CD14-positive monocyte (primary cell): Measurements from ENCODE around the gene CD200. TPM values are rescaled to one million over a fixed set of nuclear protein-coding genes. Genes with fewer than 3 reads are reported as not detected.

Experiments
- DNase-seq, 3 donors: peaks; one replicate each; pipeline ENCODE4 v3.0.0-alpha.2; 2011 to 2022
- H2AFZ ChIP-seq: 2 replicates; pipeline ENCODE4 v1.6.0; 2012; ENCODE audit warnings: mild to moderate bottlenecking, low read depth, low read length, inconsistent platforms; ENCODE audit not compliant: insufficient read depth, poor library complexity, severe bottlenecking
- H3K27ac ChIP-seq, 2 donors: 1 replicate in 1 of 2; 2 replicates in 1 of 2; pipeline ENCODE4 v1.5.1; 2012 to 2013; ENCODE audit warnings: low read length in 2 of 2, control low read depth in 1 of 2, inconsistent platforms in 1 of 2, low read depth in 1 of 2, mild to moderate bottlenecking in 1 of 2
- H3K27me3 ChIP-seq, 2 donors: one replicate each; pipeline versions ENCODE4 v1.6.0 to v1.6.1; 2011 to 2013; ENCODE audit warnings: low read length in 2 of 2; ENCODE audit not compliant: control insufficient read depth in 2 of 2, insufficient read depth in 2 of 2
- H3K36me3 ChIP-seq, 2 donors: replicated peaks in 1 of 2; 1 replicate in 1 of 2; 2 replicates in 1 of 2; pipeline versions ENCODE4 v1.5.1 to v1.6.1; 2012 to 2013; ENCODE audit warnings: low read length in 2 of 2, control low read depth in 1 of 2, inconsistent platforms in 1 of 2, mild to moderate bottlenecking in 1 of 2; ENCODE audit not compliant: insufficient read depth in 2 of 2, control insufficient read depth in 1 of 2
- H3K4me1 ChIP-seq, 2 donors: 1 replicate in 1 of 2; 2 replicates in 1 of 2; pipeline versions ENCODE4 v1.5.1 to v1.6.1; 2012 to 2013; ENCODE audit warnings: low read length in 2 of 2, control low read depth in 1 of 2, inconsistent platforms in 1 of 2, mild to moderate bottlenecking in 1 of 2, moderate library complexity in 1 of 2; ENCODE audit not compliant: insufficient read depth in 2 of 2, control insufficient read depth in 1 of 2
- H3K4me2 ChIP-seq: replicated peaks from 2 replicates; pipeline ENCODE3; 2012; ENCODE audit warnings: low read length, moderate library complexity, mild to moderate bottlenecking; ENCODE audit not compliant: poor library complexity, severe bottlenecking; ENCODE audit errors: extremely low read depth
- H3K4me3 ChIP-seq, 3 experiments: fragments of 200-600 bp in 1 of 3; sonication (generic) in 1 of 3; replicated peaks in 1 of 3; 1 replicate in 2 of 3; 2 replicates in 1 of 3; pipeline ENCODE4 v1.5.1; 2011 to 2013; ENCODE audit warnings: low read length in 3 of 3, mild to moderate bottlenecking in 3 of 3, control low read depth in 2 of 3, low read depth in 2 of 3, inconsistent platforms in 1 of 3, moderate library complexity in 1 of 3
- H3K79me2 ChIP-seq: 2 replicates; pipeline ENCODE4 v1.6.0; 2012; ENCODE audit warnings: mild to moderate bottlenecking, control low read depth, inconsistent platforms, low read length, moderate library complexity; ENCODE audit not compliant: insufficient read depth
- H3K9ac ChIP-seq: 2 replicates; pipeline ENCODE4 v1.6.0; 2017; ENCODE audit warnings: low read length, mild to moderate bottlenecking; ENCODE audit not compliant: insufficient read depth, poor library complexity, severe bottlenecking
- H3K9me3 ChIP-seq, 2 donors: replicated peaks in 1 of 2; 1 replicate in 1 of 2; 2 replicates in 1 of 2; pipeline versions ENCODE4 v1.5.1 to v1.6.1; 2012 to 2013; ENCODE audit warnings: low read length in 2 of 2, control low read depth in 1 of 2; ENCODE audit not compliant: control insufficient read depth in 1 of 2, insufficient read depth in 1 of 2
- H4K20me1 ChIP-seq: 2 replicates; pipeline ENCODE4 v1.6.0; 2012; ENCODE audit warnings: mild to moderate bottlenecking, low read length, control low read depth, moderate library complexity; ENCODE audit not compliant: insufficient read depth
- H3K27ac Mint-ChIP-seq, 7 donors: one replicate each; pipeline ENCODE4 v1.8.0; 2020; ENCODE audit warnings: mild to moderate bottlenecking in 7 of 7, mixed read lengths in 7 of 7, moderate library complexity in 6 of 7, inconsistent platforms in 2 of 7
- H3K27me3 Mint-ChIP-seq, 3 donors: one replicate each; pipeline ENCODE4 v1.8.0; 2021 to 2022; ENCODE audit warnings: low read depth in 3 of 3, mild to moderate bottlenecking in 3 of 3, mixed read lengths in 3 of 3, moderate library complexity in 3 of 3, inconsistent platforms in 1 of 3
- H3K36me3 Mint-ChIP-seq, 2 donors: one replicate each; pipeline ENCODE4 v1.8.0; 2020; ENCODE audit warnings: mixed read lengths in 2 of 2, inconsistent platforms in 1 of 2, mild to moderate bottlenecking in 1 of 2
- H3K4me1 Mint-ChIP-seq: one replicate; pipeline ENCODE4 v1.8.0; 2020; ENCODE audit warnings: mild to moderate bottlenecking, mixed read lengths
- H3K4me3 Mint-ChIP-seq, 2 donors: one replicate each; pipeline ENCODE4 v1.8.0; 2020; ENCODE audit warnings: mild to moderate bottlenecking in 2 of 2, mixed read lengths in 2 of 2, moderate library complexity in 1 of 2
- H3K9me3 Mint-ChIP-seq, 7 donors: one replicate each; pipeline ENCODE4 v1.8.0; 2020 to 2022; ENCODE audit warnings: mixed read lengths in 7 of 7, mild to moderate bottlenecking in 6 of 7, moderate library complexity in 6 of 7, inconsistent platforms in 2 of 7
- WGBS: methylation state at CpG from one replicate; pipeline ENCODE4 v1.1.5; 2013; ENCODE audit warnings: missing lambda C conversion rate; ENCODE audit not compliant: insufficient coverage; 5-methylcytosine and 5-hydroxymethylcytosine counted together
- intact Hi-C, 2 donors: fragments of 100-400 bp; cut with micrococcal nuclease; formaldehyde crosslinking; loops; one replicate each; pipeline versions ENCODE4 v1.15.0 to v1.15.1; 2023
- polyA plus RNA-seq, 3 donors: library from polyadenylated mRNA; depleted of rRNA in 1 of 3; unstranded in 2 of 3; stranded (reverse) in 1 of 3; fragments of 300-500 nt in 2 of 3; fragments of >200 nt in 1 of 3; fragmentation: Illumina TruSeq in 2 of 3; gene quantifications; 1 replicate in 2 of 3; 2 replicates in 1 of 3; pipeline ENCODE4 v1.2.3, GENCODE V29; 2012 to 2021
- TF ChIP-seq, protein P1 (sequence below): fragments of 200-600 bp; IDR thresholded peaks from one replicate; pipeline ENCODE4 v1.8.0; 2022; ENCODE audit warnings: antibody characterized with exemption, mild to moderate bottlenecking

CD200 gene
- polyA plus RNA-seq, 3 donors = 0.12 to 0.13 TPM; not detected in 1

DNA sequence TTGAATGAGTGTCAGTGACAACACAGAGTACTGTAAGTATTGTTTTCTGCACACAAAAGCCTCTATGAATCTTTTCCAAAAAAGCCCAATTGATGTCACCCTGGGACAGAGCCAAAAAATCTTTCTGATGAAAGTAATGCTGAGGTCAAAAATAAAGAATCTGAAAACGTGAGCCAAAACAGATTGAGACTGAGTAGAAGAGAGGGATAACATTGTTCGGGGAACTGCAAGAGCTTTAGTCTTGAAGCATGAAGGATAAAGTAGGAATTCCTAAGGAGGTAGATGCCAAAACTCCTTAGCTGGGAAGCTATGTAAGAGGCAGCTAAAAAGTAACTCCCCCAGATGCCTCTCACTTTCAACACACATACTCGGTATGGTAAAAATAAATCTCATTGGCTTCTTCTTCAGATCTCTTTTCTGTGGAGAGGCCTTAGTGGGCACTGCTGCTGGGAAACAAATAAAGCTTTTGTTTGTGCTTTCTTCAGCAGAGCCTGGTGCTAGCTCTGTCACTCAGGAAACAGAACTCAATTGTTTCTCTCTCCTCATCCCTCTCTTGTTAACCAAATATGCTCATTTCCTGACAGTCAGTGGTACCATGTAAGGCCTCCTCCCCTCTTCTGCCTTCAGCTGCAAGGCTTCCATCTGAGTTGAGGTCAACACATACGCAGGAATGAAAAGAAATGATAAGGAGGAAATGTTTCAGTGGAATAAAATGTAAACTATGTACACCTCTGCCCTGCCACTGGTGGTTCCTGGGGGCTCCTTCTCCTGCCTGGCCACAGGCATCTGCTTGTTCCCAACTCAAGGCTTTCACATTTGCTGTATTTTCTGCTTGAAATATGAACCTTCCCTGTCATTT is 58.1 kb downstream of the CD200 start:
- no peak overlapping the region for H3K4me3 Mint-ChIP-seq
- Histone ChIP-seq H3K27ac (peak overlapping the region in 1 of 2 donors; percentile 29), H3K9ac (no peak overlapping the region), H3K9me3 (no peaks in the 10 kb centered on the region), H2AFZ (peak overlapping the region; percentile 44), H3K4me2 (no peak overlapping the region), H4K20me1 (no peaks in the 10 kb centered on the region), H3K4me1 (peaks cover 26 to 41% of the 10 kb centered on the region in 2 donors), H3K36me3 (no peaks in the 10 kb centered on the region), H3K4me3 (no peak overlapping the region), H3K27me3 (no peaks in the 10 kb centered on the region), H3K79me2 (no peaks in the 10 kb centered on the region)
- no peak for DNase-seq
- WGBS = 60% methylated on average over 1 of the region's 4 CpGs
- H3K4me1 Mint-ChIP-seq = peaks cover 45% of the 10 kb centered on the region
- intact Hi-C loops = no loop called here
- TF ChIP-seq, protein P1, sequence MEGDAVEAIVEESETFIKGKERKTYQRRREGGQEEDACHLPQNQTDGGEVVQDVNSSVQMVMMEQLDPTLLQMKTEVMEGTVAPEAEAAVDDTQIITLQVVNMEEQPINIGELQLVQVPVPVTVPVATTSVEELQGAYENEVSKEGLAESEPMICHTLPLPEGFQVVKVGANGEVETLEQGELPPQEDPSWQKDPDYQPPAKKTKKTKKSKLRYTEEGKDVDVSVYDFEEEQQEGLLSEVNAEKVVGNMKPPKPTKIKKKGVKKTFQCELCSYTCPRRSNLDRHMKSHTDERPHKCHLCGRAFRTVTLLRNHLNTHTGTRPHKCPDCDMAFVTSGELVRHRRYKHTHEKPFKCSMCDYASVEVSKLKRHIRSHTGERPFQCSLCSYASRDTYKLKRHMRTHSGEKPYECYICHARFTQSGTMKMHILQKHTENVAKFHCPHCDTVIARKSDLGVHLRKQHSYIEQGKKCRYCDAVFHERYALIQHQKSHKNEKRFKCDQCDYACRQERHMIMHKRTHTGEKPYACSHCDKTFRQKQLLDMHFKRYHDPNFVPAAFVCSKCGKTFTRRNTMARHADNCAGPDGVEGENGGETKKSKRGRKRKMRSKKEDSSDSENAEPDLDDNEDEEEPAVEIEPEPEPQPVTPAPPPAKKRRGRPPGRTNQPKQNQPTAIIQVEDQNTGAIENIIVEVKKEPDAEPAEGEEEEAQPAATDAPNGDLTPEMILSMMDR = no peak
- peak overlapping the region in 4 of 7 donors; percentile 2 to 69 (median 20) for H3K27ac Mint-ChIP-seq
- no peaks in the 10 kb centered on the region for H3K27me3 Mint-ChIP-seq
- peaks cover 0 to 7% (median 0%) of the 10 kb centered on the region in 7 donors for H3K9me3 Mint-ChIP-seq
- H3K36me3 Mint-ChIP-seq = no peaks in the 10 kb centered on the region

DNA sequence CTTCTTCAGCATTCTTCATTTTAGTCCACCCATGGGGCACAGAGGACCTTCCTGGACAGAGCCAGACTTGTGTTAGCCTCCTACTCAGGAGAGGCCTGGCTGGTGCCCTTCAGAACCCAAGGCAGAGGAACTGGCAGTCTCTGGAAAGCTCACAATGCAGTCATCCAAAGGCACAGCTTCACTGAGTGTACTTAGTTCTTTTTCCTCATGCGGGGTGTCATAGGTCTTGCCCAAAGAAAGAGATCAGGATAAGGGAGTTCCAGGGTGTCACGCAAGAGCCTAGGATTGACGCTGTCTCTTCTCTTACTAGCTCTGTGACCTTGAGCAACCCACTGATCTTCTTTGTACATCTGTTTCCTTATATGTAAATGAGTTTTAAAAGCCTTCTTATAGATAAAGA is 58.7 kb downstream of the CD200 start:
- no peak overlapping the region for H3K9ac ChIP-seq
- H3K27me3 ChIP-seq = no peaks in the 10 kb centered on the region
- H3K27ac ChIP-seq = peak overlapping the region in 1 of 2 donors; percentile 29
- peaks cover 48% of the 10 kb centered on the region for H3K4me1 Mint-ChIP-seq
- no peak overlapping the region for H3K4me2 ChIP-seq
- no peak overlapping the region for H3K4me3 ChIP-seq
- no peak overlapping the region for H3K4me3 Mint-ChIP-seq
- H3K9me3 ChIP-seq = no peaks in the 10 kb centered on the region
- intact Hi-C loops = no loop called here
- TF ChIP-seq, protein P1 = no peak
- H3K36me3 ChIP-seq = no peaks in the 10 kb centered on the region
- H3K27ac Mint-ChIP-seq = peak overlapping the region in 5 of 7 donors; percentile 1 to 69 (median 7)
- H3K4me1 ChIP-seq = peaks cover 26 to 41% of the 10 kb centered on the region in 2 donors
- no peaks in the 10 kb centered on the region for H3K79me2 ChIP-seq
- no peaks in the 10 kb centered on the region for H4K20me1 ChIP-seq
- no peaks in the 10 kb centered on the region for H3K36me3 Mint-ChIP-seq
- H3K9me3 Mint-ChIP-seq = peaks cover 0 to 7% (median 0%) of the 10 kb centered on the region in 7 donors
- H2AFZ ChIP-seq = peak overlapping the region; percentile 44
- peak; percentile 32 to 77 (median 38) for DNase-seq
- no CpG with 5 or more reads among the region's 3 CpGs for WGBS
- H3K27me3 Mint-ChIP-seq = no peaks in the 10 kb centered on the region
